ENCODE measurements around the gene ACSL5. TPM values are rescaled to one million over a fixed set of nuclear protein-coding genes. Genes with fewer than 3 reads are reported as not detected.
"Not testable (repeated sequence)": the region's sequence is repeated elsewhere in the genome, so short reads cannot be mapped to it uniquely, and the experiment has no call there.

ACSL5 gene
- total RNA-seq, 1 donor from 2014 or later: 64.2 TPM

DNA sequence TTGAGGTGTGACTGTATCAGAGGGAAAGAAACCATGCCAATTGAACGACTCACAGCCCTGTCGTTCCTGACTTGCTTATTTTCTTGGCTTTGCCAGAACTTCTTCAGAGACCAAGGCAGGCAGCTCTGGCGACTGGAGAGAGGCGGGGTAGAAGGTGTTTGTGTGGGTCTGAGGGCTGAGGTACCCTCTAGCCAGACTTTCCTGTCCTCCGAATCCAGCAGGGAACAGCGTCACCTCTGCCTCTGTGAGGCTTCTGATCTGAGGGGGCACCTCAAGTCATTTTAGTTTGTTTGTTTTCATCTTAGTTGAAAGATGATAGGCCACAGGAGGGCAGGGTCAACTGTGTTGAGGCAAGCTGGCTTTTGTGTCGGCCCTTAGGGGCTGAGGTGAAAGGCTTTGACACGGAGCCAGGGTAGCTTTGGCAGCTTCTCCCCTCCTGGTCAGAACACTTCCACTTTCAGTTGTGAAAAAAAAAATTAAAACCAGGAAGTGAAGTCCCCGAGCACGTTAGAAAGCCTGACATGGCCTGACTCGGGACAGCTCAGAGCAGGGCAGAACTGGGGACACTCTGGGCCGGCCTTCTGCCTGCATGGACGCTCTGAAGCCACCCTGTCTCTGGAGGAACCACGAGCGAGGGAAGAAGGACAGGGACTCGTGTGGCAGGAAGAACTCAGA is 1.9 kb downstream of the ACSL5 start:
- DNase-seq: peak; percentile 70

DNA sequence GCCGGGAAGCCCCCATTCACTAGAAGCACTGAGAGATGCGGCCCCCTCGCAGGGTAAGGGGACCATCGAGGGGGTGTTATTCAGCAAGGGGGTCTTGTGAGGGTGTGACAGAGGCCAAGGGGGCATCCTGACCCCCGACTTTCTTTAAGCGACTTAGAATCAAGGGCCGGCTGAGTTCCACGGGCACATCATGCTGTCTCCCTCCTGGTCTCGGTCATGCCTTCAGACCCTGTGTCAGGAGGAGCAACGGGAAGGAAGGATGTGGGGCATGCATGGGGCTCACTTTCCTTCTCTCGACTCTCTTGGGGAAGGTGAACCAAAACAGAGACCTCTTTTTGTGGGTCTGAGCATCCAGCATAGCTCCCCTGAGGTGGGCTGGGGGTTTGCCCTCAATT is 2.5 kb downstream of the ACSL5 start:
- peak; percentile 34 for DNase-seq

DNA sequence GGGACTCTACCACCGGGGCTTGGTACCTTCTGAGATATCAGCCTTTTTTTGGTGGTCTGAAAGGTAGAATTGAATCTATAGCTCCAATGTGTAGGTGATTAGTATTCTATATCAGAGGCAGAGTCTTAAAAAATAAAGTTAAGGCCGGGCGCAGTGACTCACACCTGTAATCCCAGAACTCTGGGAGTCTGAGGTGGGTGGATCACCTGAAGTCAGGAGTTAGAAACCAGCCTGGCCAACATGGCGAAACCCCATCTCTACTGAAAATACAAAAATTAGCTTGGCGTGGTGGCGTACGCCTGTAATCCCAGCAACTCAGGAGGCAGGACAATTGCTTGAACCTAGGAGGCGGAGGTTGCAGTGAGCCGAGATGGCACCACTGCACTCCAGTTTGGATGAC is 3.2 kb downstream of the ACSL5 start:
- DNase-seq: not testable (repeated sequence)

DNA sequence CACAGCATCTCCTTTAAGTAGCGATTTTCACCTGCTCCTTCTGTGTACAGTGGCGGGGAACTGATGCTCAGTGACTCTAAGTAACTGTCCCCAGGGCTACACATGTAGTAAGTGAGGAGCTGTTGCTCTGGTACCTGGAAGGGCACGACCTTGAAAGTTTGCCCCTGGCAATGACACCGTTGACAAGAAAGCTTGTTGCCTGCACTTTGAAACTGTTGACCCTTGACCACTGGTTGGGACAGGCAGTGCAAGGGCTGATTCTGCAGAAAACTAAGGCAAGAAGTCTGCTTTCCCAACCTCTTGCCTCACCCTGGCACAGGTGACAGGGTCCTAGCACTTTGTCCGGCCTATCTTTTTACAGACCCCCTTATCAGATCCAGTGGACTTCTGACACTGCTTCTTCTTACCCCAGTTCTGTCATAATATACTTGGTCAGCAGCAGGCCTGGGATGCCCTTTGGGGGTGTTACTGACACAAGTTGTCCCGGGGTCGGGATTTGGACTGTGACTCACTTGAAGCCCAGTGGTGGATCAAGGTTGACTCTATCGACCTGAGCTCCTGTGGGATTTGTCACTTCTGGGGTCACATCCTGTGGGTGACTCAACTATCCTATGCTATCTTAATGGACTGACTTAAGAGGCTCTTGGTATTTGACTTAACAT is 5.8 kb downstream of the ACSL5 start:
- peak; percentile 47 for DNase-seq

DNA sequence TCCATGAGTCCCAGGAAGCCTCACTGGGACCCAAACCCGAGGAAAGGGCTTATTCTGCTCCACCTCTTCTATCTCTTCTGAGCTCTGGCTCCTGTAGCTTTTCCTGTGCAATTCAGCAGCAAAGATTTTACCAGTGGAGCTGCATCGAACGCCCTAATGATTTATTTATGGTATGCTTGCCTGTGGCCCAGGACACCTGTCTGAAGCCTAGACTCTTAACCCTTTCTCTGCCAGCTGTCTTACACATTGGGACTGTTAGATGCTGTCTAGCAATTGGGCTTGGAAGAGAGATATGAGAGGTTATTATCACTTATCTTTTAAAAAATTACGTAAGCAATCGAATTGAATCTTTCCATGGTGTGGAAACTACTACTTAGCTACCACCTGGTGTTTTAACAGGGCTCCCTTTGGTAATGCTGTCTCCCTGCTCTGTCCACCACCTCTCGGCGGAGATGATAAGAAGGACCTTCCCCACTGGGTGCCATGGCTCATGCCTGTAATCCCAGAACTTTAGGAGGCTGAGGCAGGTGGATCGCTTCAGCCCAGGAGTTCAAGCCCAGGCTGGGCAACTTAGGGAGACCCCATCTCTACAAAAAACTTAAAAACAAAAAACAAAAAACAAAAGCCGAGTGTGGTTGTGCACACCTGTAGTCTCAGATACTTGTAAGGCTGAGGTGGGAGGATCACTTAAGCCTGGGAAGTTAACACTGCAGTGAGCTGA is 8.8 kb downstream of the ACSL5 start:
- DNase-seq: no peak

DNA sequence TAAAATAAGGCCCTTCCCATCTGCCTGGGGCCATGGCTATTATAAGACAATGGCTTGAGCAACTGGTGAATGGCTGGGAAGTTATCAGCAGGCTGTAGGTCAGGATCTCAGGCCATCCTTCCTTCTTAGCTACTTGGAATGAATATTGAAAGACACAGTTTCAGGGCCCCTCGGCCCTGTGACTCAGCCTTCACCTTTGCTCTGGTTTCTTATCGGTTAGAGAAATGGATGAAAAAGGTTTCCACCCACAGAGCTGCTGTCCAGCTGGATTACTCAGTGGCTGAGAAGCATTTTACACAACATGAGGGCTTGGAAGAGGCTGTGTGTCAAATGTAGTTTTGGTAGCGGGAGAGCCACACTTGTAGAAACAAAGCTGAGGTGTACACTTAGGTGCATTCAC is 9.4 kb downstream of the ACSL5 start:
- peak; percentile 66 for DNase-seq

DNA sequence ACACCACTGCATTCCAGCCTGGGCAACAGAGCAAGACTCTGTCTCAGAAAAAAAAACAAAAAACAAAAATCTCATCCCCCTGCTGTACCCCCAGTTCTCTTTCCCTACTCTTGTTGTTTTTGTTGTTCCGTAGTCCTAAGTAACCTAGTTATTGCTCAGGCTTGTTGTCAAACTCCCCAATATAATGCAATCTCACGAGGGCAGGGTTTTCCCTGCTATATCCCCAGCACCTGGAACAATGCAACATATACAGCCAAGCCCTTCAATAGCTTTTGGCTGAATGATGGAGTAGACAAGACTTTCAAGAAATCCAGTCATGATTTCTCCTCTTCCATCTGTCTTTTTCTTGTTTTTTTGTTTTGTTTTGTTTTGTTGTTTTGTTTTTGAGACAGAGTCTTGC is 10.2 kb downstream of the ACSL5 start:
- no peak for DNase-seq

DNA sequence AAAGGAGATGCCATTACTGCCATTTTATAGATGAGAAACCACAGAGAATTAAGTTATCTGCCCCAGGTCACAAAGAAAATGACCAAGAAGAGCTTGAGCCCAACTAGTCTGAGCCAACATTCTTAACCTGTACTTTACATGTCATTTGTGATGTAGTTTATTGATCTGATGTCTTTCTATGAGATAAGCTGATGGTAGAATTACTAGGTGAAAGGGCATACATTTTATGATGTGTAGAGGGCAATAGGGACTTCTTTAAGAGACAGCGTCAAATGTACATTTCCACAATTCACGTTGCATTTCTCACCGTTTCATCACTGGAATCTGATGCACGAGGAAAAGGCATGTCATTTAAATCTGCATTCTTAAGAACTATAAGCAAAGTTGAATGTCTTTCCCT is 11.3 kb downstream of the ACSL5 start:
- DNase-seq: no peak

DNA sequence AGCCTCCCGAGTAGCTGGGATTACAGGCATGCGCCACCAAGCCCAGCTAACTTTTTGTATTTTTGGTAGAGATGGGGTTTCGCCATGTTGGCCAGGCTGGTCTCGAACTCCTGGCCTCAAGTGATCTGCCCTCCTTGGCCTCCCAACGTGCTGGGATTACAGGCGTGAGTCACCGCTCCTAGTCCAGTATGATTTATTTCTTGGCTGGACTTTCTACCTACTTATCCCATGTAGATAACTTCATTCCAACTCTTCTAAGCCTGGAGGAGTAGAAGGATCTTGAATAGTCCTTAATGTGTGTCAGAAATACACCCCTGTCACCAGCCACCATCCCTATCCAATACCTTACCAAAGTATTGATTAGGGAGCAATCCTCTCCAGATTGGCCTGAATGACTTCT is 14.1 kb downstream of the ACSL5 start:
- DNase-seq: not testable (repeated sequence)

DNA sequence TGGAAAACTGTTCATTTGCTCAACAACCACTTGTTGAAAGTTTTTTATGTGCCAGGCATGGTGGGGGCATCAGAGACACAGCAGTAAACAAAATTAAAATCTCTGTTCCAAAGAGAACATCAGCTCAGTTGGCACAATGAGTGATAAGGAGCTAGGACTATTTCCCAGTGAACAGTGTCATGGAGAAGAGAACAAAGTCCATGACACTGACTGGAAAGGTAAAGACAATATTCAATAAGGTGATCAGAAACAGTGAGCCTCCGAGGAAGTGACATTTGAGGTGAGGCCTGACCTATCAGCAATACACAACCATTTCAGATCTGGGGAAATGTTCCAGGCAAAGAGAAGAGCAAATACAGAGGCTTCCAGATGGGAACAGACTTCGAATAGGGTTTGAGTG is 14.6 kb downstream of the ACSL5 start:
- DNase-seq: no peak

DNA sequence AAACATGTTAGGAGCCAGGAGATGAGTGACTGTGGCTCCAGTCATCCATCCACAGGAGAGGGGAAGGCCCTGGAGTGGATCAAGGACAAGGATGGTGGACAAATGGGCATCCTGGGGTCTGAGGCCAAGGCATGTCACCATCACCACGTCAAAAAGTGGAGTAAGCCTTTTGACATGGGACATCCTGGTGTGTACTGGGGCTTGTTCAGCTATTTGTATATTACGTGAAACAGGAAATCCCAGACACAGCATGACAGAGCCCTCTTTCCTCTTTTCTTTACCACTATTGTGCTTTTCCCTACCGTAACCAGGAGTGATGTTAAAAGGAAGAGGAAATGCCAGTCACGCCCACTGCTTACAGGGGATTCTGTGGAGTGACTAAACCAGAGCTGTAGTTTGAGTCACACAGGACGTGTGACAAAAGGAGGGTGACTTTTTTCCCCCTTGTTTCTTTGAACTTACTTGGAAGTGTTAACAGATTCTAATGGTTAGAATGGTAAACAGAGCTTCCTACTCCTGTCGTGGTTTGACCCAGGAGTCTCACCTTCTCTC is 15.4 kb downstream of the ACSL5 start:
- DNase-seq: peak; percentile 94

DNA sequence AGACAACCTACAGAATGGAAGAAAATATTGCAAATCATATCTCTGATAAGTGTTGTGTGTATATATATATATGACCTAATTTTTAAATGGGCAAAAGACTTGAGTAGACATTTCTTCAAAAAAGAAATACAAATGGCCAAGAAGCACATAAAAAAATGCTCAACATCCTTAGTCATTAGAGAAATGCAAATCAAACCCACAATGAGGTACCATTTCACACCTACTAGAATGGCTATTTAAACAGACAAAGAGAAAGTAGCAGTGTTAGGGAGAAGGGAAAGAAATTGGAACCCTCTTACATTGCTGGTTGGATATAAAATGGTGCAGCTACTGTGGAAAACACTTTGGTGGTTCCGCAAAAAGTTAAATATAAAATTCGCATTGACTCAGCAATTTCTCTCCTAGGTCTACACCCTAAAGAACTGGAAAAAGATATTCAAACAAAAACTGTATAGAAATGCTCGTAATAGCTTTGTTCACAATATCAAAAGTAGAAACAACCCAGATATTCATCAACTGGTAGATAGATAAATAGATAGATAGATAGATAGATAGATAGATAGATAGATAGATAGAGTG is 16.3 kb downstream of the ACSL5 start:
- no peak for DNase-seq

DNA sequence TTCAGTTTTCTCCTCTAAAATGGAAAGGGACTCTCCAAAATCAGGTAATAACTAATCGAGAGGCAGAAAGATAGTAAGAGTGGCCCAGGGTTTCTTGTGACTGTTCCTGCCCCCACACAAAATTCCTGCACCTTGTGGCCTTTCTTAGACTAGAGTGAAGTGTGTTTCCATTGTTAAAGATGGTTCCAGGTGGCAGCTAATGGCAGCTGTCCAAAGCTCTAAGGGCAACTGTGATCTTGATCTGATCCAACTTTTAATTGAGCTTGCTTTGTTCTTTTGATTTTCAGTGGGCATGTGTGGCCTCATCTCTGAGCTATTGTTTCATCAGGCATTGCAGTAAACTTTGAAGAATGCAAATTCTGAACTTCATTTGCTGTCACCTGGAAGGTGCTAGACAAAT is 19.4 kb downstream of the ACSL5 start:
- peak; percentile 46 for DNase-seq

DNA sequence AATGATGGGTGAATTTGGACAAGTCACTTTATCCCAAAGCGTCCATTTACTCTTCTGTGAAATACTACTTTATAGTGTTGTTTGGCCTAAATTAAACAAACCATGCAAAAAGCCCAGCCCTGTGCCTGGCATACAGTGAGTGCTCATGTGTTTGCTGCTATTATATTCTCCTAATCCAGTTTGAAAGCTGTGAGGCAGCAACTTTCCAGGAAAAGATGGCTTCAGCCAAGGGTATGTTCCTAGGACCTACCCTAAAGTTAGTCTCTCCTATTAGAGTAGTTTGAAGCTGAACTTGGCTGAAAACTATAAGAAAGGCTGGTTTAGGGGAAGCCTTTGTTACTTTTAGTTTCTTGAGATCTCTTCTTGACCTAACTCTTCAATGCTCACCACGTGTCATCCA is 19.9 kb downstream of the ACSL5 start:
- no peak for DNase-seq

DNA sequence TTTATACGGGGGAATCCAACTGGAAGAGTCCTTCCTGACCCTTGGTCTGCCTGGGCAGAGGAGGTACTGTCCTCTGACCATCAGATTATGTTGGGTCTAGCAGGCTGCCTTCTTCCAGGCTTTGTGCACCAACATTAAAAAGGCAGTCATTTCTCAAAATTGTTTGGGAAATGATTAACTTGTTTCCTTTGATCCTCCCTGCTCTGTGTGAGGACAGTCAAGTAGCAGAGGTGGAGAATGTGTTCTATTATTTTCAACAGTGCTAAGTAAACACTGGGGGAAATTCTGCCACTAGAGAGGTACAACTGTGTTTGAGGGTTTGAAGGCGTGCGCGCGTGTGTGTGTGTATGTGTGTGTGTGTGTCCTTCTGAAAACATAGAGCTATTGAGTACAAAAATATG is 20.6 kb downstream of the ACSL5 start:
- peak; percentile 28 for DNase-seq

DNA sequence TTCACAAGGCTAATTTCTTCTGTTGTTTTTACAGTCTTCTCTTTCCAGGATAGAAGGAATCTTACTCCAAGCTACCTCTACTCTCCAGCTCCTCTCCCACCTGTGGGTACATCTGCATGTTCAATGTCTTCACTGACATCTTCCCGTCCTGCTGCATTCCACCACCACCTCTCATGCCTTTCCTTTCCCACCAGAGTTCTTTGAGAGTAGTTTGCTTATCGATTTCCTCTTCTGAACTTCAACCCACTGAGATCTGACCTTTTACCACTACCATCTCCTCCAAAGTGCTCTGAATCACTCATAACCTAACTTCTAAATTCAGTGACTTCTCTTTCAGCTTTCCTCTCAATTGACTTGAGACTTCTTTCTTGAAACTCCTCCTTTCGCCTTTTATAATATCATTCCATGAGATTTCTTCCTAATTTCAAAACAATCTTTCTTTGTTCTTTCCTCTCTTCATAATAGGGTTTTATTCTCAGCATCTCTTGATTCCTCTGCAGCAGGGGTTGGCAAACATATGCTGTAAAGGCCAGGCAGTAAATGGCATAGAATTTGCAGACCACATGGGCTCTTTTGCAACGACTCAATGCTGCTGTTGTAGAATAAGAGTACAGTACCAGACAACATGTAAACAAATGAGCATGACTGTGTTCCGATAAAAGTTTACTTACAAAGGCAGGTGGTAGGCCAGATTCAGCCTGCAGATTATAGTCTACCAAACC is 22.1 kb downstream of the ACSL5 start:
- no peak for DNase-seq

DNA sequence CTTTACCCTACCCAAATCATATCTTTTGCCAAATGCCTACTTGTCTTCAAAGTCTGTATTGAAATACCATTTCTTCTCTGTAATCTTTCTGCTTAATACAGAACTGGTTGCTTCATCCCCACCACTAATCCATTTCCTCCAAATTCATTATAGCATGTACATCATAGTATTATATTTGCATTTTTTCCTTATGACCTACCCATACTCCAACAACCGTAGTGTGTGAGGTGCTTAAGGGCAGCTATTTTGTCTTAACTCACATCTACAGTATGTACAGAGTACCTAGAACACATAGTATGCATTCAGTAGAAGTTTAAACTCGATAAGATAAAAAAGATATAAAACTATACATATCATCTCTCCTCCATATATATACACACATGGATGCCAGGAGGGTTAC is 23.7 kb downstream of the ACSL5 start:
- no peak for DNase-seq

DNA sequence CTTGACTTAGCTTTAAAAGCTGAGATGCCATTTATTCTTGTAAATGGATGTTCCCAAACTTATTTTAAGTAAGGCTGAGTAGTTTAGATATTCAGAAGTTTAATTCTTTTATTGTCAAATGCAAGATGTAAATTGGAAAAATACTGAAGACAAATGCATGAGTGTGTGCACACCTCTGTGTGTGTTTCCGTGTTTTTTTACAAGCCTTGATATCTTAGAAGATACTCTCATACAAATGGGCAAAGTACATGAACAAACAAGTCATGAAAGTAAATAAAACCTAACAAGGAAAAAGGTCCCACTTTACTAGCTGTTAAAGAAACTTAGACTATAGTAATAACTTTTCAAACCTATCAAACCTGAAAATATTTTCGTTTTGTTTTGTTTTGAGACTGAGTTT is 29.0 kb downstream of the ACSL5 start:
- no peak for DNase-seq

DNA sequence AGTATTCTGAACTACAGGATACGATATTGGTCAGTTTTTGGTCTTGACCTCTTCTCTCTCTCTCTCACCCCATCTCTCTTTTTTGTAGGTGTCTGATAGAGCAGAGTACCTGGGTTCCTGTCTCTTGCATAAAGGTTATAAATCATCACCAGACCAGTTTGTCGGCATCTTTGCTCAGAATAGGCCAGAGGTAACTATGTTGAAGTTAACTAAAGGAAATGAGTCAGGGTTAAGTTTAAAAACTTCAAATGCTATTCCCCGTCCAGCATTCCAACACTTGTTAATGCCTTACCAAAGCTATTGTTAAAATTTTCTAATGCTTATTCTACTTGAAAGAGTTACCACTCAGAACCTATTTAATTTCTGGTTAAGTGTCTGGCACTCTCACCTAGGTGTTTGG is 30.7 kb downstream of the ACSL5 start:
- DNase-seq: peak; percentile 62

DNA sequence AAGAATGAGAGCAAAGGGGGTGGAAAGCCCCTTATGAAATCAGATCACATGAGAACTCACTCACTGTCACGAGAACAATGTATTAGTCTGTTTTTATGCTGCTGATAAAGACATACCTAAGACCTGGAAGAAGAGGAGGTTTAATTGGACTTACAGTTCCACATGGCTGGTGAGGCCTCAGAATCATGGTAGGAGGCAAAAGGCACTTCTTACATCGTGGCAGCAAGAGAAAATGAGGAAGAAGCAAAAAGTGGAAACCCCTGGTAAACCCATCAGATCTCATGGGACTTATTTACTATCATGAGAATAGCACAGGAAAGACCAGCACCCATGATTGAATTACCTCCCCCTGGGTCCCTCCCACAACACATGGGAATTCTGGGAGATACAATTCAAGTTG is 32.9 kb downstream of the ACSL5 start:
- DNase-seq: not testable (repeated sequence)

DNA sequence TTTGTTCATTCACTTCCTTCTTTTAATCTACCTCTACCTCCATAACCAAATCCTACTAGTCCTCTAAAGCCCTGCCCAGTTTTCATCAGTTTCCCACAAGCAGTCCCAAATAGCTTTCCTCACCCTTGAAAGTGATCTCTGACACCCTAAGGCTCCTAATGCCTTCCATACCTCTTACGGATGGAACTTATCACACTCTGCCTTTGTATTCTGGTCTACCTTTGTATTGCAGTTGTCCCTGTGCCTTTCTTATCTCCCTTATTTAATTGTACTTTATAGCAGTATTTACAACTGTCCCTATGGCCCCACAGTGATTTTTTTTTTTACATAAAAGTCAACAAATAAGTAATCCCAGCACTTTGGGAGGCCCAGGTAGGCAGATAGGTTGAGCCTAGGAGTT is 33.8 kb downstream of the ACSL5 start:
- DNase-seq: no peak

DNA sequence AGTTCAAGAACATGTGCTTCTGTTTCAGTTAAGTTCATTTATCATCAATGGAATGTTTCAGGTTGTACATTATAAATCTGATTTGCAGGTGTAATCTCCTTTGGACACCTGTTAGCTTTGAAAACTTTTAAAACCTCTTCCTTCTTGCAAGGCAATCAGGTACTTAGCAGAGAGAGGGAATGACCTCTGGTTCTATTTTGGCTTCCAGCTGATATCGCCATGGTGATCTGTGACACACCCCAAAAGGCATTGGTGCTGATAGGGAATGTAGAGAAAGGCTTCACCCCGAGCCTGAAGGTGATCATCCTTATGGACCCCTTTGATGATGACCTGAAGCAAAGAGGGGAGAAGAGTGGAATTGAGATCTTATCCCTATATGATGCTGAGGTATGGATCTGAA is 35.4 kb downstream of the ACSL5 start:
- DNase-seq: no peak

DNA sequence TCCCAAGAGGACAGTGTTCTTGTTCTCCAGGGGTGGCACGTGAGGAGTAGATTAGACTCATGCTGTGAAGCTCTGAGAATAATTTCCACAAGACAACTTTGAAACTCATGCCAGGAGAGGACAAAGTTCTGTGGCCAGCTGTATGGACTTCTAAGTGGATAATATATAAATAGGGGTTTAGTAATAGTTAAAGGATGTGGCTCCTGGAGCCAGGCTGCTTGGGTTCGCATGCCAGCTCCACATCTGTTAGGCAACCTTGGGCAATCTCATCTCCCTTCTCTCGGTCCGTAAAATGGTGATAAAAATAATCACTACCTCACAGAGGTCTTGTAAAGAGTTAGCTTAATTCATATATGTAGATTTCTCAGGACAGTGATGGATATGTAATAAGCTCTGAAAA is 35.8 kb downstream of the ACSL5 start:
- no peak for DNase-seq

Measured in dermis blood vessel endothelial cell (primary cell).